Measurements from ENCODE around the gene RIPPLY3.

The RIPPLY3 gene

GRCh38 chr21:37008724-37009123 is 2.2 kb downstream of the RIPPLY3 start:
- no peak overlapping the region for H3K27ac ChIP-seq
- no peak for TF ChIP-seq CTCF (conservative IDR thresholded peaks at IDR 0.05)

DNA sequence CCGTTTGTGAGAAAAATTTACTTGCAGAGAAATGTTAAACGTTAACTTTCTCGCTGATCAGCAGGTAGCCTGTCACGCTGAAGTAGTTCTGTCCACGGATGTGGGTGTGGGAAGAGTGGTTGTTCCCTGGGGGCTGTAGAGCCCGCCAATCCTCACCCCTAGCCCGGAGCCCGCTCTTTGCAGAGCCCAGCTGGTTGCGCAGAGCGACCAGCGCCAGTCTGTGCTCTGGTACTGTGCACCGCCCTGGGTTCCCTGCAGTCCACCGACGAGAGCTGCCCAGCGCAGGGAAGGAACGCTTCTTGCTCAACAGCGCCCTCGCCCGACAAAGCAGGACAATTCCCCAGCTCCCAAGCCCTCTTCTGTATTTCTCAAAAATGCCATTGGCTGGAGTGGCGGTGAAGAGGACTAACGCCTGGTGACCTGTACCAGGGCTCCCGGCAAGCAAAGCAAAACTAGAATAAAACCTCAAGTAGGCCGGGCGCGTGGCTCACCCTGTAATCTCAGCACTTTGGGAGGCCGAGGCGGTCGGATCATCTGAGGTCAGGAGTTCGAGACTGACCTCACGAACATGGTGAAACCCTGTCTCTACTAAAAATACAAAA is 3.3 kb downstream of the RIPPLY3 start:
- peak overlapping the region; percentile 49; the same call in 1 of the 2 replicates for H3K27ac ChIP-seq
- TF ChIP-seq CTCF (conservative IDR thresholded peaks at IDR 0.05) (peak; percentile 92), ZFX (IDR thresholded peaks at IDR 0.05) (no peak)

GRCh38 chr21:37017951-37018679 is 11.6 kb downstream of the RIPPLY3 start:
- no peak overlapping the region for H3K27ac ChIP-seq
- TF ChIP-seq ZFX (IDR thresholded peaks at IDR 0.05) (no peak), CTCF (conservative IDR thresholded peaks at IDR 0.05) (no peak)

GRCh38 chr21:37026499-37026898 is 20.0 kb downstream of the RIPPLY3 start:
- no peak overlapping the region for H3K27ac ChIP-seq
- no peak for TF ChIP-seq CTCF (conservative IDR thresholded peaks at IDR 0.05)
- TF ChIP-seq ZFX (IDR thresholded peaks at IDR 0.05), result no peak

- TF ChIP-seq CTCF (conservative IDR thresholded peaks at IDR 0.05), result no peak; the same call in 1 of the 2 replicates
- TF ChIP-seq ZFX (IDR thresholded peaks at IDR 0.05), result no peak
- H3K27ac ChIP-seq, result no peak overlapping the region
Observed at GRCh38 chr21:37028570-37028969, 22.1 kb downstream of the RIPPLY3 start.

- no peak overlapping the region for H3K27ac ChIP-seq
- TF ChIP-seq CTCF (conservative IDR thresholded peaks at IDR 0.05) (no peak), ZFX (IDR thresholded peaks at IDR 0.05) (no peak)
Observed at GRCh38 chr21:37030864-37031263, 24.4 kb downstream of the RIPPLY3 start.

- no peak overlapping the region for H3K27ac ChIP-seq
- TF ChIP-seq CTCF (conservative IDR thresholded peaks at IDR 0.05) (no peak), ZFX (IDR thresholded peaks at IDR 0.05) (no peak)
Observed at GRCh38 chr21:37032293-37032692, 25.8 kb downstream of the RIPPLY3 start.

Measured in C4-2B (cell line).